Measurements from ENCODE around the gene POLE4. TPM values are rescaled to one million over a fixed set of nuclear protein-coding genes. Genes with fewer than 3 reads are reported as not detected.

Gene POLE4
- total and polyA plus RNA-seq, 9 of the 15 experiments (the other 6 are each of a cell fraction or from before 2014, with no cell fraction given) = 25.7 to 73.7 (median 57.3) TPM

GRCh38 chr2:74939919-74940812 is 18.3 kb upstream of the POLE4 start:
- Histone ChIP-seq H3K27ac (ENCODE audit: extremely low read depth, low read depth, low read length) (no peak overlapping the region), H3K79me2 (ENCODE audit: control insufficient read depth, insufficient read depth, low read length) (no peaks in the 10 kb centered on the region), H3K27me3 (ENCODE audit: control insufficient read depth in 2 of 2, insufficient read depth in 2 of 2, low read length in 2 of 2) (no peaks in the 10 kb centered on the region), H3K4me1 (replicated peaks in 1 of 2; ENCODE audit: control insufficient read depth in 2 of 2, insufficient read depth in 2 of 2, low read length in 2 of 2) (peaks cover 0 to 18% of the 10 kb centered on the region in 2 experiments; a peak in 2 of 5 replicates), H3K4me2 (ENCODE audit: insufficient read depth, low read length) (no peak overlapping the region), H3K9me1 (ENCODE audit: control insufficient read depth, insufficient read depth, low read length) (no peaks in the 10 kb centered on the region), H3K9ac (ENCODE audit: insufficient read depth in 1 of 2, low read depth in 2 of 2, low read length in 2 of 2) (no peak overlapping the region), H3K36me3 (ENCODE audit: control insufficient read depth, insufficient read depth, low read length) (no peaks in the 10 kb centered on the region), H4K20me1 (replicated peaks; ENCODE audit: control insufficient read depth, insufficient read depth, low read length) (no peaks in the 10 kb centered on the region), H3K4me3 (no peak overlapping the region), H3K9me3 (replicated peaks; ENCODE audit: control insufficient read depth, insufficient read depth, low read depth, low read length) (no peaks in the 10 kb centered on the region), H2AFZ (ENCODE audit: low read depth, low read length) (no peak overlapping the region)
- FAIRE-seq (peak; percentile 23), DNase-seq (ENCODE audit: extremely low read depth in 1 of 4, low spot score in 3 of 4) (peak in 2 of 4 experiments; percentile 31 to 45), ATAC-seq (peak; percentile 77)
- intact Hi-C loops (cut with micrococcal nuclease) = no loop called here
- ChIA-PET CTCF (ENCODE audit: low intra/inter-chr PET ratio) (no interaction called here), POLR2A (no interaction called here)
- WGBS (ENCODE audit: insufficient coverage, low coverage, missing lambda C conversion rate) = 27% methylated on average over 7 of the region's 7 CpGs
- BruUV-seq (replicated peaks) = no TSS peak
- in situ Hi-C loops (cut with MboI) = no loop called here
- TF ChIP-seq SOX6 (IDR thresholded peaks at IDR 0.05) (0 out of 2 replicates have a peak, but pooled peaks have one; percentile 41), EGR1 (conservative IDR thresholded peaks at IDR 0.05) (0 out of 2 replicates have a peak, but pooled peaks have one; percentile 15), SMARCA4 (IDR thresholded peaks at IDR 0.05) (peak; percentile 36; the same call in 1 of the 2 replicates), KLF16 (IDR thresholded peaks at IDR 0.05) (0 out of 2 replicates have a peak, but pooled peaks have one; percentile 43), ATF2 (CRISPR knock-in tag; IDR thresholded peaks at IDR 0.05) (no peak), TAL1 (IDR thresholded peaks at IDR 0.05) (peak; percentile 80), GATA2 (CRISPR knock-in tag; IDR thresholded peaks at IDR 0.05) (peak; percentile 22; the same call in 1 of the 2 replicates), CBFA2T3 (IDR thresholded peaks at IDR 0.05) (peak; percentile 83), EP300 (IDR thresholded peaks at IDR 0.05; ENCODE audit: low read length) (peak; percentile 46; the same call in 1 of the 2 replicates), MEIS2 (IDR thresholded peaks at IDR 0.05; ENCODE audit: partially characterized antibody) (peak; percentile 5), DPF2 (IDR thresholded peaks at IDR 0.05) (peak; percentile 51; the same call in 1 of the 2 replicates), TCF7 (IDR thresholded peaks at IDR 0.05; ENCODE audit: borderline replicate concordance) (peak; percentile 66; the same call in 1 of the 2 replicates), NRF1 (conservative IDR thresholded peaks at IDR 0.05 in 1 of 2, IDR thresholded peaks at IDR 0.05 in 1 of 2) (peak; percentile 18 to 20; a peak in 1 of 4 replicates), FOXK2 (conservative IDR thresholded peaks at IDR 0.05 in 1 of 2, IDR thresholded peaks at IDR 0.05 in 1 of 2; ENCODE audit: low read depth in 2 of 2) (no peak), TCF7L2 (IDR thresholded peaks at IDR 0.05; ENCODE audit: low read depth, low read length) (no peak), TCF3 (CRISPR knock-in tag; IDR thresholded peaks at IDR 0.05) (peak; percentile 82), PML (IDR thresholded peaks at IDR 0.05; ENCODE audit: low read length) (peak; percentile 33; the same call in 1 of the 2 replicates), CBFA2T2 (conservative IDR thresholded peaks at IDR 0.05) (peak; percentile 69), KDM1A (IDR thresholded peaks at IDR 0.05) (no peak), FOS (IDR thresholded peaks at IDR 0.05; ENCODE audit: extremely low read depth, insufficient read length) (no peak), POLR2AphosphoS5 (IDR thresholded peaks at IDR 0.05; ENCODE audit: control insufficient read depth, insufficient read depth, low read depth, low read length) (peak; percentile 51; the same call in 1 of the 2 replicates), ARID1B (IDR thresholded peaks at IDR 0.05) (peak; percentile 80), NCOR1 (IDR thresholded peaks at IDR 0.05) (peak; percentile 65), ZNF561 (CRISPR knock-in tag; conservative IDR thresholded peaks at IDR 0.05) (no peak), LEF1 (IDR thresholded peaks at IDR 0.05) (peak; percentile 85; the same call in 1 of the 2 replicates), C11orf30 (IDR thresholded peaks at IDR 0.05; ENCODE audit: low read depth) (no peak)

Data from K562 (cell line).